ENCODE data around the gene PPP2R1A.

Gene PPP2R1A

GRCh38 chr19:52189735-52190486 is at the start of gene PPP2R1A:
Gene PPP2R1A, plus strand, starts transcription at chr19:52190052. Its CDS starts 45 bp downstream, at chr19:52190097.
- DNase-seq, result peak; percentile 100

GRCh38 chr19:52141203-52141602 is 48.6 kb upstream of the PPP2R1A start:
- no peak for DNase-seq

- no peak for DNase-seq
Observed at GRCh38 chr19:52142001-52142595, 47.8 kb upstream of the PPP2R1A start.

DNA sequence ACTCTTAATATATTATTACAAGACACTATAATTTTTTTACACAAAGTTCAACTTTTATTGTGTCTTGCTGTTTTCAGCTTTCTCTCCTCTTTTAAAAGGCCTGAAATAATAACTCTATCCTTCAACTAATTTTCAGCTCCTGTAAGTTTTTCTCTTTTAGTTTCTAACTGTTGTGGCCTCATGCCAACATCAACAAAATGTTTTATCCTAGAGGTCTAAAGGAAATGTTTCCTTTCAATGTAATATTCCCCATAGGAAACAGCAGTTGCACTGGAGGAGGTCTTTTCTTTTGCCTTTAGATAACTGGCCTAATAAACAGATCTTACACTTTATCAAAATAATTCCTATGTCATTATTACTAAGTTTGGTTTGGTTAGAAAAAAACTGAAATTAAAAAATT is 41.6 kb upstream of the PPP2R1A start:
- no peak for DNase-seq

- DNase-seq, result no peak
Observed at GRCh38 chr19:52155596-52156359, 34.1 kb upstream of the PPP2R1A start.

- DNase-seq, result no peak
Observed at GRCh38 chr19:52170304-52170703, 19.5 kb upstream of the PPP2R1A start.

DNA sequence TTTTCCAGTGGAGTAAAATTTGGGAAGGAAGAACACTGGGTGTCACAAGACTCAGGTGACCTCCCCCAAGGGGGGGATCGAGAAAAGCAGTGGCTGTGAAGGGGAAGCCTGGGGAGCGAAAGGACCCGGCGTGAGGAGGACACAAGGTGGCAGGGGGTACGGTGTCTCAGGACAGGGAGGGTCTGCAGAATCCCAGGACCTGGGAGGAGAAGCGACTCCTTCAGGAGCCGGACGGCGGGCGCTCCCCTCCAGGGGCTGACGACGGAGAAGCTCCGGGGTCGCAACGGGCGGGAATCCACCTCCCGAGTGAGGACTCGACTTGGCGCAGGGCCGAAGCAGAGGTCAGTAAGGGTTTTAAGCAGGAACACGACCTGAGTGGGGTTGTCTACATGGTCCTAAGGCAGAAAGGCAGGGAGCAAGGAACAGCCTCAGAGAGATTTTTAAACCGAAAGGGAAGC is 19.0 kb upstream of the PPP2R1A start:
- no peak for DNase-seq

GRCh38 chr19:52171321-52172169 is 18.3 kb upstream of the PPP2R1A start, which contains the start of gene ZNF836:
Gene ZNF836, minus strand, starts transcription at chr19:52171621. Its CDS starts 3,549 bp downstream, at chr19:52168072.
- peak; percentile 27 for DNase-seq

GRCh38 chr19:52172347-52172746 is 17.5 kb upstream of the PPP2R1A start:
- DNase-seq, result no peak

DNA sequence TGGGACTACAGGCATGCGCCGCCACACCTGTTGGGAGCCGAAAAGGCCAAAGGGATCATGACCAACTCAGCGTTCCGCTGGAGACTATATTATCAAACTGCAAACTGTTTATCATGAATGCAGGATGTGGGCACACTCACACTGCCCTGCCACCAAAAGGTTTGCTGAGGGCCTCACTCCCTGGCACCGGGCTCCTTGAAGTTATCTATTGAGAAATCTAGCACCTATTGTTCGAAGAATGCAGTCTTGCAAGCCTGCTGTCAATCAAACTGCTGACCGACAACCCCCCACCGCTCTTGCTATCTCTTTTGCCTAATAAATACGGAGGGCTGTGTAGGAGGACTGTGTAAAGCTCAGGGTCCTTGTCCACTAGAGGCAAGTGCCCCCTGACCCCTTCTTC is 13.3 kb upstream of the PPP2R1A start:
- DNase-seq, result no peak

GRCh38 chr19:52187407-52187806 is 2.4 kb upstream of the PPP2R1A start:
- DNase-seq, result no peak

GRCh38 chr19:52188822-52189734 is 774 bp upstream of the PPP2R1A start:
- DNase-seq, result no peak

GRCh38 chr19:52190487-52191293 is 838 bp downstream of the PPP2R1A start:
- no peak for DNase-seq

DNA sequence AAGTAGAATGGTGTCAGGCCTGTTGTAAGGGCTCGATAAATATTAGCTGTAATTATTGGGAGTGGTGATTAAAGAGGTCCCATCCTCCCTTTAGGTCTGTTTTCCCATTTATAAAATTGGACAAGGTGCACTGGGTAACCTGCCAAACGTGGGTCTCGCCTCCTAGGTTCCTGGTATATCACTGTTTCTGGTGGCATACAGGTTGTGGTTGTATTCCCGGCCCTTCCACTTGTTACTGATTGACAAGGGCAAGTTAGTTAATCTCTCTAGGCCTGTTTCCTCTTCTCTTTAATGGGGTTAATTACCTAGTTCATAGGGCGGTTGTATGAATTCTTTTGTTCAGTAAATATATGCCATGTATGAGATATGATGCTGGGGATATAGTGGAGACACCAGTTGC is 1.5 kb downstream of the PPP2R1A start:
- DNase-seq, result no peak

GRCh38 chr19:52191951-52192350 is 2.1 kb downstream of the PPP2R1A start:
- DNase-seq, result no peak

DNA sequence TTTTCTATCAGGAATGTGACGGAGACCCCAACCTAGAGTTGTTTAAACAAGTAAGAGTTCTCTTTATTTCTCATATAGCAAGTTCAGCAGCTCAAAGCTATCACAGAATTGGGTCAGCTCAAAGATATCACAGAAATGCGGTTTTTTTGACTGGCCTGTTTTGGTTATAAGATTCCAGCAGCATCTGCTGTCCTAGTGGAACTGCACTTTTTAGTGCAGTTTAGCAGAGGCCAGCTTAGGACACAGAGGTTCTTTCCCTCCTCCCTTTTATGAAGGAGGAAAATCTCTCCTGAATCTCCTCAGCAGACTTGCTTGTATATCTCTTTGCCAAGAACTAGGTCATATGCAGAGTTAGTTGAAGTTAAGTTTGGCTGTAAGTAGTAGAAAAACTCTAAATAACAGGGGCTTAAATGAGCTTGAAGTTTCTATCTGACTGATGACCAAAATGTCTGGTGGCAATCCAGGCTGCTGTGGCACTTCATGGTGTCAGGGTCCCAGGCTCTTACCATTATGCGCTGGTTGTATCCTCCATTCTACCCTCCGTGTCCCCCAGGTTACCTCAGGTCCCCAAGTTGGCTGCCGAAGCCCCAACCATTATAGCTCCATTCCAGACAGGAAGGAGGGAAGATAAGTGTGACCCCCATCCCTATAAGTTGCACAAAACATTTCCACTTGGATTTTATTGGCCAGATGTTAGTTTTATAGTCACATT is 6.6 kb downstream of the PPP2R1A start:
- no peak for DNase-seq

DNA sequence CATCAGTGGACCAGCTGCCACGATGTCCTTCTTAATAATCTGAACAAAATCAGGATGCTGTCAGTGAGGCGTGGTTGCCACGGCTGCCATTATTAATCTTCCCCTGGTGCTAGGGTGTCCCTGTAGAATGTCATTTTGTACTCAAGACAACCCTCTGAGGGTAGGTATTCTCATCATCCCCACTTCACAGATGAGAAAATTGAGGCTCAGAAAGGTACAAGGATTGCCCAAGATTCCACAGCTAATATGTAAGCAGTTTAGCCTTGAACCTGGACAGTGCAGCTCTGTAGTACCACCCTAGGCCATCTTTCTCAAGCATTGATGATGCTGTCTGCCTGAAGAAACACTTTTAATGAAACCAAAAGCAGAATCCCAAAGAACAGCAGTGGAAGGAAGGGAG is 8.1 kb downstream of the PPP2R1A start:
- no peak for DNase-seq

DNA sequence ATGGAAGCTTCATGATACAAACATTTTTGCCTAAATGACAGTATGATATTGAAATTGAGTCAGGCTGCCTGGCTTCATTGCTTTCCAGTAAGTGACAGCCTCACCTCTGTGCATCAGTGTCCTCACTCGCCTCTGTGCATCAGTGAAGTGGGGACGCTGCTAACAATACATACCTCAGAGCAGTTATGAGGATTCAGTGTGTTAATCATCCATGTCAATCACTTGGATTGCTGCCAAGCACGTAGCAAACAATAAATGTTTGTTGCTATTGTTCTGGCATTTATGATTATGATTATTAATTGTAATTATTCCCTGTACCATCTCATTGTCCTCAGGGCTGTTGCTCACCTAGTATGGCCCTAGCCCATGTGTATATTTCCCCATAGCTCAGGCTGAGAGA is 8.8 kb downstream of the PPP2R1A start:
- DNase-seq, result no peak

GRCh38 chr19:52200044-52200443 is 10.2 kb downstream of the PPP2R1A start:
- DNase-seq, result no peak
